RKO (cell line): Measurements from ENCODE around the gene GPR39.

Experiments used
- DNase-seq: peaks from one replicate; pipeline ENCODE4 v3.0.0-alpha.2; 2016; ENCODE audit warnings: low spot score

Gene GPR39

GRCh38 chr2:132605236-132606180, 188.9 kb downstream of the GPR39 start:
- no peak for DNase-seq

- no peak for DNase-seq
Measured at GRCh38 chr2:132606649-132607048, 190.0 kb downstream of the GPR39 start.

- DNase-seq, result no peak
Measured at GRCh38 chr2:132607426-132608090, 191.0 kb downstream of the GPR39 start.

- no peak for DNase-seq
Measured at GRCh38 chr2:132608311-132608710, 191.7 kb downstream of the GPR39 start.

- DNase-seq, result no peak
Measured at GRCh38 chr2:132609101-132609890, 192.7 kb downstream of the GPR39 start.

- no peak for DNase-seq
Measured at GRCh38 chr2:132611719-132612118, 195.1 kb downstream of the GPR39 start.

GRCh38 chr2:132615329-132616085, 198.9 kb downstream of the GPR39 start:
- no peak for DNase-seq

- no peak for DNase-seq
Measured at GRCh38 chr2:132617989-132618388, 201.4 kb downstream of the GPR39 start.

- no peak for DNase-seq
Measured at GRCh38 chr2:132618734-132619133, 202.1 kb downstream of the GPR39 start.

GRCh38 chr2:132620115-132620514, 203.5 kb downstream of the GPR39 start:
- no peak for DNase-seq

GRCh38 chr2:132621131-132621875, 204.7 kb downstream of the GPR39 start:
- DNase-seq, result no peak

- DNase-seq, result no peak
Measured at GRCh38 chr2:132623096-132623839, 206.7 kb downstream of the GPR39 start.

- DNase-seq, result no peak
Measured at GRCh38 chr2:132627536-132627935, 210.9 kb downstream of the GPR39 start.

- no peak for DNase-seq
Measured at GRCh38 chr2:132632000-132632649, 215.5 kb downstream of the GPR39 start.

- no peak for DNase-seq
Measured at GRCh38 chr2:132633635-132634034, 217.0 kb downstream of the GPR39 start.

GRCh38 chr2:132636346-132636745, 219.7 kb downstream of the GPR39 start:
- DNase-seq, result no peak

- no peak for DNase-seq
Measured at GRCh38 chr2:132638313-132639040, 221.9 kb downstream of the GPR39 start.

- no peak for DNase-seq
Measured at GRCh38 chr2:132640116-132640515, 223.5 kb downstream of the GPR39 start.

- no peak for DNase-seq
Measured at GRCh38 chr2:132641819-132642218, 225.2 kb downstream of the GPR39 start.
